Stimulated activated naive CD4-positive, alpha-beta T cell (primary cell): Measurements from ENCODE around the gene TMEM106B.
A peak's percentile ranks its signal among the peaks of the same experiment; 100 is the strongest.

ENCODE experiments used
- DNase-seq, 6 experiments: peaks; one replicate each; lab custom pipeline; 2025; lab: John Stamatoyannopoulos, UW

The TMEM106B gene

DNA sequence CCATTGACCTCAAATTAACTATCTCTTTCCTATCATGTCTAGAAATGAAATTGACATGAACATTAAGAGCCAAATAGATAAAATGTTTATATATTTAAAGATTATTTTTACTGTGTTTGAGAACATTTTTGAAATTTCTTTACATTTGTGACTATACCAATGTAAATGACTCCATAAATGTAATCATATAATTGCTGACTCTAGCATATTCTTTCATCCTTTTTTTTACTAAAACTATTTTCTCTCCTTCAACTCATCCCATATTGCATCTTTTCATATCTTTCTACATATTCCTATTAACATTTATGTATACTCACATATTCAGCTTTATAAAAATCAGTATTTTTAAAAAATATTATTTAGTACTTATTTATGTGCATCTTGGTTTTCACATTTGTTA lies 16.9 kb downstream of the TMEM106B start:
- no peak for DNase-seq

DNA sequence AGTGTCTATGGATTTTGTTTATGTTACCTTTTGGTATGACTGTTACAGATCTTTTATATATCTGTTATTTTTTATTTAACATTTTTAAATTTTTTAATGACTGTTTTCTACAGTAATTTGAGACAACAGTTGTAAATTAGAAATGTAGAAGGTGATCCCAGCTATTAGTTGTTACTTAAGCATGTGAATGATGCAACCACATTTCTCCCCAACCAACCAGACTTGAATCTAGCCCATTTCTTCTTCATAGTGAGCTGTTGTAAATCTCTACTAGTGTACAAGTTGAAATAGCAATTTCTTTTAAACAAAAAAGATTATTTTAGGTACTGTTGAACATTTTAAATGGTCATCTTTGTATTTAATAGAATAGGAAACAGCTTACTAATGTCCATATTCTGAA lies 18.0 kb downstream of the TMEM106B start:
- no peak for DNase-seq

DNA sequence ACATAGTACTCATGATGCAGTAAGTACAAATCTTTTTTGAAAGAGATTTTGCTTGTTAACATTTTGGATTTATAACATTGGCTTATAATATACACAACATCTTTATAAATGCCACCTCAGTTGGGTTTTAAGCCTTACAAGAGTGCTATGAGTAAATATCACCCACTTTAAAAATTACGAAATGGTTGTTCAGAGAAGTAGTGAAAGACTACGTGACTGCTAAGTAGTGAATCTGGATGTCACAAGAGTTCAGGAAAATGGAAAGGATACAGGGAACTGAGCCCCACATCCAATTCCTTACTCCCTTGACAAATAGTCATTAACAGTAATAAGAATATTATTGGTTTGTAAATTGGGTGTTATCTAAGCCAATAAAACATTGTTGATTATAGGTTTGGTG lies 20.0 kb downstream of the TMEM106B start:
- no peak for DNase-seq

DNA sequence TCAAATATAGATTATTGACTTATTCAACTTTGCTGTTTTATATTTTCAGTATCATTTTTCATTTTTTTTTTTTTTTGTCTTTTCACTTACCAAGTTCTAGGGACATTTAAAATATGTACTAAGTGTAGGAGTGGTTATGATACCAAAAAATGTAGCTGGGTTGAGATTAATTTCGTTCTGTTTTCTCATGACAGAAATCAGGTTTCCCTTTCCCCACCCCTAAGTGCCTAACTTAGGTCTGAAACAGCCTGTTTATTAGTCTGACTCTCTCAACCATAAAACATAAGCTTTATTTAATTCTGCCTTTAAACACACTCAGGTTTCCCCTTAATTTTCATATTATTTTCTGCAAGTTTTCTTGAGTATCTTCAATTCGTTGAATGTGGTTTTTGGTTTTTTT lies 22.1 kb downstream of the TMEM106B start:
- no peak for DNase-seq

DNA sequence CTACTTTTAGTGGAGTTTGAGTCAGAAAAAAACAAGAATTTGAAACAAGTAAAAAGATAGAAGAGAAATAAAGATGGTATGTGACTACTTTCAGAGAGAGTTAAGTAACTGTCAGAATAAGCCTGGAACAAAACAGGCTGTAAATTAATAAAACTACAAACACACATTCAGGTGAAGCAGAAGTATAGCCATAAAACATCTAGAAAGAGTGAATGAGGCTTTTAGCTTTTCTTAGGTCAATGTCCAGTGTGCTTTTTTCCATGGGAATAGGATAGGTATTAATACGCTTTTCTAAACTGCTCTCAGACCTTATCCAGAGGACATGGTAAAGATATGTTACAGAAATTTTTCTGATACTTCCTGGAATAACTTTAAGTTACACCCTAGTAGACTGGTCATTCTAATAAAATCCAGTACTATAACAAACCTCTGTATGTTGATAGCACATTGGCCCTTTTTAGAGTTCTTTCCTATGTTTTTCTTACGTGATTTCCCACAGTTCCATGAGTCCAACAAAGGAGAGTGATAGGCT lies 23.3 kb downstream of the TMEM106B start:
- DNase-seq = no peak

DNA sequence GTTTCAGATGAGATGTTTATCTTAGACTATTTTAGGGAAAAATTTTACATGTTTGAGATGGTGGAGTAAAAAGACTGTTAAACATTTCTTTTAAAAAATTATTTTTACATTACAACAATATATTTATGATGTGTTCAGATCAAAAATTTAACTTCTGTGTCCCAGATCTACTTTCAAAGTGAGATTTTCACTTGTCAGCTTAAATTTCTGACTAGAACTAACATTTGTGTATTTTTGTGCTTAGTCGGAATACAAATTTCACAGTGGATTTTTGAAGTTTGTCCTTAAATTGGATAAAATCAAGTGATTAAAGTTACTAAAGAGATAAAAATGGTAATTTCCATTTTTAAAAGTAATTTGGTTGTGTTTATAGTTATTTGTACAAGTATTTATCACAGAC lies 24.9 kb downstream of the TMEM106B start:
- DNase-seq = no peak

DNA sequence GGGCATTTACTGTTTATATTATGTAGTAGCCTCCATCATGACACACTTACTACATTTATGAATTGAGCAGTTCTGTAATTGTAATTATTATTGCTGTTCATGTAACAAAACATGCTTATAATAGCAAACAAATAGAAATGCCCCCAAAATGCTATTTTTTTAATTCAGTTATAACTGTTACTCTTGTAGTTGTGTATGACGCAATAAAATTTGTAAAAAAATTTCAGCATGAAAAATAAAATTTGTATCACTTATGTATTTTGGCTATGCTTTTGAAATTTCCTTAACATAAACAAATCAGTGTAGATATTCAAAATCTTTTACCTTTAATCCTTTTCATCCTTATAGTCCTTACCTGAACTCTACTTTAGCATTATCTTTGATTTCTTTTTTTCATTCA lies 25.9 kb downstream of the TMEM106B start:
- DNase-seq = no peak

DNA sequence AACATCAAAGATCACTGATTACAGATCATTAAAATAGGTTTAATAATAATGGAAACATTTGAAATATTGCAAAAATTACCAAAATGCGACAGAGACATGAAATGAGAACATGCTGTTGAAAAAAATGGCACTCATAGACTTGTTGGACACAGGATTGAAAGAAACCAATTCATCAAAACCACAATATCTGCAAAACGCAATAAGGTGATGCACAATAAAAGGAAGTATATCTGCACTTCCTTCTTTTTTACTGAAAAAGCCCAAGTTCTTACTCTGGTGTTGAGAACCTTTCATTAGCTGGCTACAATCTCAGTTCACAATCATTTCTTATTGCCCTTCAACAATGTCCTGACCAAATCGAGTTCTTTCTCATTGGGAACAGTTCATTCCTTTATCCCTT lies 28.7 kb downstream of the TMEM106B start:
- no peak for DNase-seq

DNA sequence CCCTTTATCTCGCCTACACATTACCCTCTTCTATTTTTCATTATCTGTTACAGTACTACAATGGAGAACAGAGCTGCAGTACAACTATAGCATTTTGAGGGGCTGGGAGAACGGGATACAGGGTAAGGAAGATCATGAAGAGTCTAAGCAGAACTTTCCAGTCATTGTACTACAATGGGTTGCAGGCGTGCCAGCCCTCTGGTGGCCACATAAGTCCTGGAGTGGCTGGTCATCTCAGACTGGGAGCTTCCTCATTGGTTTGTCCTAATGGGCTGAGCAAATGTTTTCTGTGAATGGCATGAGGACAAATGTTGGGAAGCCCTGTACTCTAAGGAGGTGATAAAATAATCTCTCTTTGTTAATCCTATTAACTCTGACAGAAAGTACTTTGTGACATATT lies 33.0 kb downstream of the TMEM106B start:
- no peak for DNase-seq

DNA sequence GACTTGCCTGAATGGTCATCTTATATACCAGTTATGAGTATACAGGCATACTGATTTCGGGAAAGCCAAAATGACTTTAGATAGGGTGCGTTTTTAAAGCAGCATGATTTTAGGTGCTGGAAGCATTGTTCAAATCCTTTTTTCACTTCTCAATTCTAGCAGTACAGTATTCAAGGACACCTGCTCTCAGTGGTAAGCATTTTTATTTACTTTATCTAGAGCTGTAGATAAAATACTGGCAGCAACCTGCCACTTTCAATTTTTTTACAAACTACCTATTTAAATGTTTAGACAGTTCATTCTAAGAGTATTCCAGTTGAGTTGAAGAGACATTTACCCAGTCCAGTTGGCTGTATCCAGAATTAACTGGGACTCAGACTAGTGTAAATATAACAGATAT lies 33.6 kb downstream of the TMEM106B start:
- no peak for DNase-seq

DNA sequence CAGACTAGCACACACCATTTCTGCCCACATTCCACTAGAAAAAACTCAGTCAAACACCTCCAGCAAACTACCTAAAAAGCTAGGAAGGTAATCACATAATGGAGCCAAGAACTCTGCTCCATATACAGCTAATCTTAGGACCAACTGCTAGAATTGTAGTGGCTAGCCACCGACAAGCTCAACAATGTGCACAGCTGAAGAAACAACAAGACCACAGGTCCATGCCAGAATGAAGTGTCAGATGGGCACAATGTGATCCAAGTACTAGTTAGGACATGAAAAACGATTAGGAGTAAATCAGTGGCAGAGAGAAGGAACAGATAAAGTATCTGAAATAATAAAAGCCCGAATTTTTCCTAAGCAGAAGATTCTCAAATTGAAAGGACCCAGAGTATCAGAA lies 38.6 kb downstream of the TMEM106B start:
- no peak for DNase-seq

DNA sequence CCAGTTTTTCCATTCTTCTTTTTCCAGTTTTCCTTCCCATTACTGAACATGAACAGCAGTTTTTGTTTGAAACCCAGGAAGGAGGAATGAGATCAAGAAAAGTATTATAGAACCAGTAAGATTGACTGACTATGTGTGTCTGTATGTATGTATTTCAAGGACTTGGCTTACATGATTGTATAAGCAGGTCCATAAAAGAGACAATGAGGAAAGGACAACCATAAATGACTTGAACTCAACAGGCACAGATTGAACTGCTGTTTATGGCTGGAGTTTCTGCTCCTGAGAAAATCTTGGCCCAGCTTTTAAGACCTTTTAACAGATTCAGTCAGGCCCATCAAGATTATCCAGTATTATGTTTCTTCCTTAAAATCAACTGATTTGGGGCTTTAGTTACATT lies 39.1 kb downstream of the TMEM106B start:
- DNase-seq = no peak

DNA sequence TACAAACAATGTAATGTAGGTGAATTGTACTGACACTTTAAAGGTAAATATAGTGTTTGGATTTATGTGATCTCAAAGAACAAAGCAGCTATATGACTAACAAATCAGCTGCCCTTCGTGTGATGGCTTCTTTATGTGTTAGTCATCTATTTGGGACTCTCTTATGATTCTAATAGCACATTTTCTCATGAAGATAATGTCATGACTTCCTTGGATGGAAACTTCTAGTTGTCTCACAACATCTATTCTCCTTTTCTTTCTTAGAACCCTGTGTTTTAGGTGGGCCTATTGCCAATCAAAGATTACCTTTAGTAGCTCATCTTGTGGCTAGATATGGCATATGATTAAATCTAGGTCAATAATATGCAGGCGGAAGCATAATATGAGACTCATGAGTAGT lies 45.0 kb downstream of the TMEM106B start:
- no peak for DNase-seq

DNA sequence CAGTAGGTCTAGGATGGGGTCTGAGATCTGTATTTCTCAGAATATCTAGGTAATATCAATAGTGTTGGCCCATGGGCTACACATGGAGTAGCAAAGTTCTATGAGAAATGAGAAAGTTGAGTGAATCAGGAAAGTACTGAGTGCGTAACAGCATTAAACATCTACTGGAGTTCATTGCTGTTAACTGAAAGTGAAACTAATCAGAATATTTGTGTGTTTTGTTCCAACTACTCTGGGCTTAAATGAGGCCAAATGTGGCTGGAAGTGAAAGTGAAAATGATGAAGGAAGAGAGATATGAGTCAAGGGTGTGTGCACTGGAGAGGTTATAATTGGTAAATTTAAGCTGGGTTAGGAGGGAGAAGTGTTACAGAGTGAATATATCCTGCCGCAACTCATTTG lies 46.5 kb downstream of the TMEM106B start:
- peak in 3 of 6 experiments; percentile 57 to 75 (median 68) for DNase-seq

DNA sequence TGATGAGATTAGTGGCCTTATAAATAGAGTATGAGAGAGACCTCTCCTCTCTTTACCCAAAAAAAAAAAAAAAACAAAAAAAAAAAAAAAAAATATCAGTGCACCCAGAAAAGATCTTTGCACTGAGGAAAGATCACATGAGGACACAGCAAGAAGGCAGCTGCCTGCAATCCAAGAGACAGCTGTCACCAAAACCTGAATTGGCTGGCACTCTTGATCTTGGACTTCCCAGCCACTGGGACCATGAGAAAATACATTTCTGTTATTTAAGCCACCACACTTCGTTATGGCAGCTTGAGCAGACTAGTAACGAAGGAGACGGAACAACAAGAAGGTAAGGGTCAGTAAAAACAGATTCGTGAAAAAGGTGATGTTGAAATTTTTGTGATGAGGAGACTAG lies 47.0 kb downstream of the TMEM106B start:
- no peak for DNase-seq

DNA sequence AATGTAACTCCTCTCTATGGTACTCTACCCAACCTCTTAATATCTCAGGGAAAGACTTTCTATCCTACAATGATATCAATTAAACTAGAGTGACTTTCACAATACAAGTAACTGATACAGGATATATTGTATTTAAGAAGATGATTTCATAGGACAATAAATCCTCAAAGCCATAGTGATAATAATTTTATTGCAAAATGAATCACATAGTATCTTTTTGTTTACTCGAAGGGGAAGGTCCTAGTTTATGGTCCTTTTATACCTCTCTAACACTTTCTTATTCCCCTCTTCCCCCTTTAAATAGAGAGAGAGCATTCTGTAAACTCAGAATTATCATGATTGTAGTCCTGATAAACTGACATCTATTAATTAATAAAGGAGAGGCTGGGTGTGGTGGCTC lies 56.4 kb downstream of the TMEM106B start:
- no peak for DNase-seq

DNA sequence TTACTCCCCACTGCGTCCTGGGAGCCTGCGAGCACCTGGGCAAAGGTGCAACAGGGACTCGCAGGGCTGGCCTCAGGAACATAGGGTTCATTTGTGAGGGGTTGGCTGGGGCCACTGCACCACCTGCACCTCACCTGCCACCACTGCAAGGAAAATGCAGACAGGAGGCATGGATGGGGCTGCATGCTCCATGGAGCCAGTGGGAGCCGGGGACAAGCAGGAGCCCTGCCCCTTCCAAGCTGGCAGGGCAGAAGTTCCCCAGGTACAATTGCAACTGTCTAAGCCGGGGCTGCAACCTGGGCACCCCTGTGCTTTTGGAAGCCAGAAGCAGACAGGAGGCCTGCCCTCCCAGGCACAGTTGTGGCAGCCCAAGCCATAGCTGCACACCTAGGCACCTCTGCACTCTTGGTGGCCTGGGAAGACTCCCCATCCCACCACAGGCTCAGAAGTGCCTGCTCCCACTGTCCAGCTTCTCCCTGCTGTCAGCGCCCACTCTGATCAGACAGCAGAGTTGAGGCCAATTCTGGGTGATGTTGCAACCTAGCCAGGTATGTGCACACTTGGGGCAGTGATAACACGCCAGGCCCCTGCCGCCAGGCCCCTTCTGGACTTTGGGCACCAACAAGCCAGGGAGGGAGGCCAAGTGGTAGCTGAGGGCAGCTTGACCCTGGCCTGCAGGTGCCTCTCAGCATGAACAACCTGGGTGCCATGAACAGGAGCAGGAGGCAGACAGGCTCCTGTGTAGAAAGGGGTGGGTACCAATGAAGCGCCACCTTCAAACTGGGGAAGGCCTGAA lies 58.2 kb downstream of the TMEM106B start:
- no peak for DNase-seq

DNA sequence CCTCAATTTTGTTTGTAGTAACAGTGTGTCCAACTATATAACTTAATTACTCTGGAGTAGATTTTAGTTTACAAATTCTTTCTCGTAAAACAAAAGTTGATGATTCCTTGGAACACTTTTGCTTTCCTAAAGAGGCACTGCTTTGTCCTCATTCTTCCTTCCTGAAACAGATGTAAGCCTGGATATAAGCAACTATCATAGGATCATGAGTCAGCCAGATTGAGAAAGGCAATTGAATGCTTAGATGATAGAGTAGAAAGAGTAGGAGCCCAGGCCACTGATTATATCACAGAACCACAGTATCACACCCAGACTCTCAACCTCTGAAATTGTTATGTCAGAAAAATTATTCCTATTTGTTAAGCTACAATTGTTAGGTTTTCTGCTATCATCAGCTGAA lies 69.9 kb downstream of the TMEM106B start:
- no peak for DNase-seq

DNA sequence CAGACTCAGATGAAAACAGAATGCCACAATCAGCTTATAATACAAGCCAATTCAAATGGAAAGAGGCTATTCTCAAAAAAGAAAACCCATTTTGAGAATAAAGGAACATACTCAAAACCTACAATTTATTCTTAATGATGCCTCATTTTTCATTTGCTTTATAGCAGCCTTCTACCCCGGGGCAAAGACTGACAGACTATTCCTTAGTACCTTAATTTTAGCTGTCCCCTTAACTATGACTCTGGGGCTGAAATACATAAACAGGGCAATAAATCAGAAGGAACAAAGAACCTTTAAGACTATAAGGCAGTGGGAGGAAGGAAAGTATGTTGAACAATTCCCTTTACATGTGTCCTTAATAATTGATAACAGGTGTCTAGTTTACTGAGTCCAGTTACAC lies 76.8 kb downstream of the TMEM106B start:
- no peak for DNase-seq

DNA sequence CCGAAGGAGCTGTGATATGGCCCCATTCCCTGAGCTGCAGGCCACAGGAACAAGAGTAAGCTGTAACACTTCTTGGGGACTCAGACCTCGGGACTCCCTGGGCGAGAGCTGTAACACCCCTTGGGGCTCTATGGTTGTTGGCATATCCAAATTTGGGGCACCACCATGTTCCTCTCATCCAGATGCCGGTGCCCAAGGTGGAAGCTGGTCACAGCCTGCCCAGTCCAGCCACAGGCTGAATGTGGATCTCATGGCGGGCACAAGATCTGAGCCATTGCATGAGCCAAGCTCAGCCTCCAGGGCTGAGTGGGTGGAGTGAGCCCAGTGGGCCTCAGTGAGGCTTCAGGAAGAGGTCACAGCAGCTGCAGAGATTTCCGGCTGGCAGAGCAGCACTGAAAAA lies 78.9 kb downstream of the TMEM106B start:
- DNase-seq = no peak

DNA sequence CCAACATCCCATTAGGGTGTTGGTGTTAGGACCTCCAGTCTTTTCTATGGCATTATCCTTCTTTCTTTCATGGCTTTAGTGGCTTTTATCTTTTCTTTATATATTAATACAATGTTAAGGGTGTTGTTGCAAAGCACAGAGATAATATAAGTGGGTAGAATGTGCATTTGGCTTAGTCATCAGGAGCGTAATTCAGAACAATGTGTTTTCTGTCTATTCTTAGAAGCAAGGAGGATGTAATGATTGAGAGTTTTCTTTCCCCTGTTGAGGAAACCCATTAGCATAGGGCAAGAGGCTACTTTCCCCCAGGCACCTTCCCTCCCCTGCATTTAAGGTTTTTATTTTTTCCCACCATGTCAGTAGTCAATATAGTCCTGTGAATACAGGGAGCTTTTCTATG lies 79.7 kb downstream of the TMEM106B start:
- no peak for DNase-seq

DNA sequence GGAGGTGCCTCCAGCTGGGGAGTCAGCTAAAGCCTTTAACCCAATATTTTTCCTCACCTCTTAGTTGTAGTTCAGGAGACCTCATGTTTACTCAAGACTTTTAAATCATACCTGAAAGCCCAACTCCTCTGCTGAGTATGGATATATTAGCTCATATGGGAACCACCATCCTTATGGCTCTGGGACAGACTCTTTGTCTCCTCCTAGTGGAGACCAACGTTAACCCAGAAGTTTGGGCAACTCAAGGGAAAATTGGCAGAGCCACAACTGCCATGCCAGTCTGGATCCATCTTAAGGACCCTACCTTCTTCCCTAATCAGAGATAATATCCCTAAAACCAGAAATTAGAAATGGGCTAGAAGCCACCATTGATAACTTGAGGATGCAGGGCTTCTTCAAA lies 80.8 kb downstream of the TMEM106B start:
- DNase-seq = no peak
